Measurements from ENCODE around the gene MRC1.

DNA sequence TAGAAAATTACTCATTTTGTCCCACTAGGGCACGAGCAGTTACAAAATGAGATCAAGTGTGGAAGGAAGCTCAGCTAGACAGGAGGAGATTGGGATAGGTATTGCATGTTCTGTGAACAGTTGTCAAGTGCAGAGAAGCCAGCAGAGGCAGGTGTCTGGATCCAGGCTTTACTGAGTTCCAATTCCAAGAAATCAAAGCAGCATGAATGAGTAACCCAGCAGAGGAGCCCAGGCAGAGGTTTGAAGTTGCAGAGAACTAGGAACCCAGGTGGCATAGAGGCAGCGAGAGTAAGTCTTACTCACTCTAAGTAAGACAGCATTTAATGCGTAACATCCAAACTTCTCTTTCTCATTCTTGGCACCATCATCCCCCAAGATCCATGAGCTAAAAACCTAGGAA is 11.8 kb downstream of the MRC1 start:
- TF ChIP-seq POLR2A (IDR thresholded peaks at IDR 0.05): no peak
- TF ChIP-seq, protein P1, sequence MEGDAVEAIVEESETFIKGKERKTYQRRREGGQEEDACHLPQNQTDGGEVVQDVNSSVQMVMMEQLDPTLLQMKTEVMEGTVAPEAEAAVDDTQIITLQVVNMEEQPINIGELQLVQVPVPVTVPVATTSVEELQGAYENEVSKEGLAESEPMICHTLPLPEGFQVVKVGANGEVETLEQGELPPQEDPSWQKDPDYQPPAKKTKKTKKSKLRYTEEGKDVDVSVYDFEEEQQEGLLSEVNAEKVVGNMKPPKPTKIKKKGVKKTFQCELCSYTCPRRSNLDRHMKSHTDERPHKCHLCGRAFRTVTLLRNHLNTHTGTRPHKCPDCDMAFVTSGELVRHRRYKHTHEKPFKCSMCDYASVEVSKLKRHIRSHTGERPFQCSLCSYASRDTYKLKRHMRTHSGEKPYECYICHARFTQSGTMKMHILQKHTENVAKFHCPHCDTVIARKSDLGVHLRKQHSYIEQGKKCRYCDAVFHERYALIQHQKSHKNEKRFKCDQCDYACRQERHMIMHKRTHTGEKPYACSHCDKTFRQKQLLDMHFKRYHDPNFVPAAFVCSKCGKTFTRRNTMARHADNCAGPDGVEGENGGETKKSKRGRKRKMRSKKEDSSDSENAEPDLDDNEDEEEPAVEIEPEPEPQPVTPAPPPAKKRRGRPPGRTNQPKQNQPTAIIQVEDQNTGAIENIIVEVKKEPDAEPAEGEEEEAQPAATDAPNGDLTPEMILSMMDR (IDR thresholded peaks at IDR 0.05): no peak

All from testis (tissue), 2 donors.